ENCODE data around the gene RPL23.

GRCh38 chr17:38898812-38899348 is 45.4 kb upstream of the RPL23 start:
- TF ChIP-seq MXI1 (IDR thresholded peaks at IDR 0.05; ENCODE audit: low read depth, low read length): no peak
- TF ChIP-seq MAX (IDR thresholded peaks at IDR 0.05; ENCODE audit: low read depth): no peak
- no peak for TF ChIP-seq POLR2AphosphoS5 (IDR thresholded peaks at IDR 0.05; ENCODE audit: low read depth, low read length)
- no peak for TF ChIP-seq CTCF (IDR thresholded peaks at IDR 0.05)
- no peak for TF ChIP-seq REST (IDR thresholded peaks at IDR 0.05; ENCODE audit: low read depth, low read length)
- no peak for TF ChIP-seq RAD21 (IDR thresholded peaks at IDR 0.05; ENCODE audit: low read length)
- TF ChIP-seq USF2 (IDR thresholded peaks at IDR 0.05; ENCODE audit: borderline replicate concordance, low read depth, low read length): no peak
